Measurements from ENCODE around the gene CLDND1.

The CLDND1 gene

DNA sequence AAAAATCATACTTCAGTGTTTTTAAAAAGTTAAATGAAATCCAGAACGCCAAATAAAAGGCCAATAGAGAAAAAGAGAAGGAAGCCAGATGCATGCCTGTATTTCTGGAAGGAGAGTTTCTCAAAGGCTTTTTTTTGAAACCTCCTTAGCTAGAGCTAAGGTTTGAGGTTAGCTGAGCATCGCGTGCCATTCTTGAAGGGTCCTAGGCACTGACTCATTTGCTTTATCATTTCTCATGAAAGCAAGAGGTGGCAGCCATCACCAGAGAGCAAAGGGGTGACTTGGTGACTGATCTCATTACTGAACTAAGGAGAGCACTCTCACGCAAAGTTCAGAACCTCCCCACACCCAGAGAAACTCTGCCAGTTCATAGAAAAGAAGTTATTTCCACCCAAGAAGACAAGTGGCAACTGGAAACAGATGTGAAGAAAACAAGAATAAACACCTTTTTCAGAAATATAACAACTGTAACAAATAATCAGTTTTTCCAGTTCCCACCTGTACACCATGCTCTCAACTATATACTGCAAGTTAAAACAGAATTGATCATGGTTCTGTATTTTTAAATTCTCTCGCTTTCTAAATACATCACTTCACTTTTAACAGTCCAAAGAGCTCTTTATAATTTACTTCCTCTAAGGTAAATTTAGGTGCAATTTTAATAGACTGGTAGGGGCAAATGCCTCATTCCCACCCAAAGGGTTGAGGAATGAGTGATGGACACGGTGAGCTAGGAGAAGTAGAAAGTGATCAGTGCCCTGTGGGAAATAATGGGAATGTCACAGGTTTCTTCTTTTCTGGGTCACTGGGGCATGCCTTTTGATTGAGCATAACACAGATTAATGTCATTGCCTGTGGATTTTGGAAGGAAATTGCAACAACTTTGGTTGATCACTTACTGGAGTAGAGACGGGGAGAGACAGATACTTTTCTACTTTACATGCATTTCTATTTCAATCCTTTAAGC, 33.7 kb upstream of the CLDND1 start:
- no peaks in the 10 kb centered on the region for H3K36me3 ChIP-seq (ENCODE audit: insufficient read depth)
- H3K9ac ChIP-seq, result peak overlapping the region; percentile 94
- peak overlapping the region; percentile 98 for H3K4me2 ChIP-seq
- no peaks in the 10 kb centered on the region for H4K20me1 ChIP-seq (ENCODE audit: insufficient read depth)
- TF ChIP-seq, protein P1, sequence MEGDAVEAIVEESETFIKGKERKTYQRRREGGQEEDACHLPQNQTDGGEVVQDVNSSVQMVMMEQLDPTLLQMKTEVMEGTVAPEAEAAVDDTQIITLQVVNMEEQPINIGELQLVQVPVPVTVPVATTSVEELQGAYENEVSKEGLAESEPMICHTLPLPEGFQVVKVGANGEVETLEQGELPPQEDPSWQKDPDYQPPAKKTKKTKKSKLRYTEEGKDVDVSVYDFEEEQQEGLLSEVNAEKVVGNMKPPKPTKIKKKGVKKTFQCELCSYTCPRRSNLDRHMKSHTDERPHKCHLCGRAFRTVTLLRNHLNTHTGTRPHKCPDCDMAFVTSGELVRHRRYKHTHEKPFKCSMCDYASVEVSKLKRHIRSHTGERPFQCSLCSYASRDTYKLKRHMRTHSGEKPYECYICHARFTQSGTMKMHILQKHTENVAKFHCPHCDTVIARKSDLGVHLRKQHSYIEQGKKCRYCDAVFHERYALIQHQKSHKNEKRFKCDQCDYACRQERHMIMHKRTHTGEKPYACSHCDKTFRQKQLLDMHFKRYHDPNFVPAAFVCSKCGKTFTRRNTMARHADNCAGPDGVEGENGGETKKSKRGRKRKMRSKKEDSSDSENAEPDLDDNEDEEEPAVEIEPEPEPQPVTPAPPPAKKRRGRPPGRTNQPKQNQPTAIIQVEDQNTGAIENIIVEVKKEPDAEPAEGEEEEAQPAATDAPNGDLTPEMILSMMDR (conservative IDR thresholded peaks at IDR 0.05; ENCODE audit: low read depth, low read length), result no peak
- peaks cover 88% of the 10 kb centered on the region for H3K4me1 ChIP-seq (ENCODE audit: low read depth, poor library complexity, severe bottlenecking)
- H3K79me2 ChIP-seq (ENCODE audit: insufficient read depth, low read depth), result no peaks in the 10 kb centered on the region
- H3K4me3 ChIP-seq (IDR thresholded peaks at IDR 0.05; ENCODE audit: insufficient read depth, low read depth, low read length), result no peak overlapping the region
- no peaks in the 10 kb centered on the region for H3K27me3 ChIP-seq (ENCODE audit: insufficient read depth, low read depth)
- H2AFZ ChIP-seq (ENCODE audit: low read depth), result peak overlapping the region; percentile 55
- H3K27ac ChIP-seq, result peak overlapping the region; percentile 96

DNA sequence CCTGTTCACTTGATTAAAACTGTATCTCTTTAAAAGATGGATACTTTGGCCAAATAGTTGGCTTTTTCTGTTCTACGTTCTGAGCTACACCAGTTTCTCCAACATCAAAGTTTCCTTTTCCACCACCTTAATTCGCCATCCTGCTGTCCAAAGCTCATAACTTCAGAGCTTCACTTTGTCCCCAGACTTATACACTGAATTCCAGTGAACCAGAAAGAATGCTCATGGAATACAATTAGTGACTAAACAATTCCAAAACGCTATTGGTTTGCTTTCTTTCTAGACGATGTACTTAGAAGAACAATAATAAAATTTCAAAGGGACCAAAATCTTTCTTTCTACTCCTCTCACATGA, 32.3 kb upstream of the CLDND1 start:
- H3K9ac ChIP-seq, result peak overlapping the region; percentile 94
- peak overlapping the region; percentile 96 for H3K27ac ChIP-seq
- no peaks in the 10 kb centered on the region for H4K20me1 ChIP-seq (ENCODE audit: insufficient read depth)
- no peak overlapping the region for H3K4me3 ChIP-seq (IDR thresholded peaks at IDR 0.05; ENCODE audit: insufficient read depth, low read depth, low read length)
- peaks cover 83% of the 10 kb centered on the region for H3K4me1 ChIP-seq (ENCODE audit: low read depth, poor library complexity, severe bottlenecking)
- no peaks in the 10 kb centered on the region for H3K36me3 ChIP-seq (ENCODE audit: insufficient read depth)
- peak overlapping the region; percentile 55 for H2AFZ ChIP-seq (ENCODE audit: low read depth)
- no peaks in the 10 kb centered on the region for H3K27me3 ChIP-seq (ENCODE audit: insufficient read depth, low read depth)
- TF ChIP-seq, protein P1 (conservative IDR thresholded peaks at IDR 0.05; ENCODE audit: low read depth, low read length), result no peak
- no peaks in the 10 kb centered on the region for H3K79me2 ChIP-seq (ENCODE audit: insufficient read depth, low read depth)
- H3K4me2 ChIP-seq, result peak overlapping the region; percentile 98

DNA sequence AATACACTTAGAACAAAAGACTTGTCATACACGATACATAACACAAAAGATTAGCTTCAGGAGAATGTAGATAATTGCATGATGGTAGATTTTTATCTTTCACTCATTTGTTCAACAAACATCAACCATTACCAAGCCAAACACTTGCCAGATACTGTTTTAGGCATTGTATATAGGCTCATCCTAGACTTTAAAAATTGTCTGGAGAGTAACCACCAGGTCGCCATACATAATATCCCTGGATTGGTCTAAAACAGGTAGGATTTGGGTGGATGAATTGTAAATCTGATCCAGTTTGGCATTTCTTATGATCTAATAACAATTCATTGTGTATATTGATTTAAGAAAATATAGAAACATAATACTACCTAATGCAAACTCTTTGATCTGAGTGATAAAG, 31.9 kb upstream of the CLDND1 start:
- Histone ChIP-seq H3K36me3 (ENCODE audit: insufficient read depth) (no peaks in the 10 kb centered on the region), H3K27me3 (ENCODE audit: insufficient read depth, low read depth) (no peaks in the 10 kb centered on the region), H3K9ac (peak overlapping the region; percentile 94; the same call in 1 of the 2 replicates), H3K4me3 (IDR thresholded peaks at IDR 0.05; ENCODE audit: insufficient read depth, low read depth, low read length) (no peak overlapping the region), H3K27ac (peak overlapping the region; percentile 96), H4K20me1 (ENCODE audit: insufficient read depth) (no peaks in the 10 kb centered on the region), H2AFZ (ENCODE audit: low read depth) (peak overlapping the region; percentile 55; the same call in 1 of the 2 replicates), H3K4me2 (peak overlapping the region; percentile 98), H3K79me2 (ENCODE audit: insufficient read depth, low read depth) (no peaks in the 10 kb centered on the region), H3K4me1 (ENCODE audit: low read depth, poor library complexity, severe bottlenecking) (peaks cover 86% of the 10 kb centered on the region)
- TF ChIP-seq, protein P1 (conservative IDR thresholded peaks at IDR 0.05; ENCODE audit: low read depth, low read length), result no peak

DNA sequence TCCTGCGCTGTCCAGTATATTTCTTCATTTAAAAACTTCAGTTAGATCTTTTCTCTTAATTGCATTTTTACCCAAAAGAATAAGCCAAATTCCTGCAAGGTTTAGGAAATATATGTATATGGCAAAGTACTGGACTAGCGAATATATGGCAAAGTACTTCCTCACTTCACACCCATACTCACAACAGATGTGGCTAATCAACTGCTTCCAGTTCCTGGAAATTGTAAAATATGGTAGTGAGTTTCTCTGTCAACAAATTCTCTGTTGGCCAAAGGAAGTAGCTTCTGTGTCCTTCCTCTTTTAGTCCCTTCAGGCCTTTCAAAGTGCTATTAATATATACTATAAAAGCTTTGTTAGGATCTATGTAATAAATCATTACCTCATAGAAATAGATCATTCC, 31.1 kb upstream of the CLDND1 start:
- peak overlapping the region; percentile 98 for H3K4me2 ChIP-seq
- peak overlapping the region; percentile 96 for H3K27ac ChIP-seq
- 0 out of 2 replicates have a peak overlapping the region, but pooled peaks have one; percentile 55 for H2AFZ ChIP-seq (ENCODE audit: low read depth)
- no peaks in the 10 kb centered on the region for H4K20me1 ChIP-seq (ENCODE audit: insufficient read depth)
- no peaks in the 10 kb centered on the region for H3K79me2 ChIP-seq (ENCODE audit: insufficient read depth, low read depth)
- no peaks in the 10 kb centered on the region for H3K36me3 ChIP-seq (ENCODE audit: insufficient read depth)
- TF ChIP-seq, protein P1 (conservative IDR thresholded peaks at IDR 0.05; ENCODE audit: low read depth, low read length), result no peak
- no peaks in the 10 kb centered on the region for H3K27me3 ChIP-seq (ENCODE audit: insufficient read depth, low read depth)
- peaks cover 86% of the 10 kb centered on the region for H3K4me1 ChIP-seq (ENCODE audit: low read depth, poor library complexity, severe bottlenecking)
- peak overlapping the region; percentile 94; the same call in 1 of the 2 replicates for H3K9ac ChIP-seq
- no peak overlapping the region for H3K4me3 ChIP-seq (IDR thresholded peaks at IDR 0.05; ENCODE audit: insufficient read depth, low read depth, low read length)
